B cell (primary cell): ENCODE data around the gene ATP8B3. TPM values are rescaled to one million over a fixed set of nuclear protein-coding genes. Genes with fewer than 3 reads are reported as not detected.

Experiments
- ATAC-seq: fragments of 200-7000 bp; cut with Tn5 transposase; one replicate; pipeline ENCODE4 v1.10.0; 2021; ENCODE audit warnings: low read depth, mild to moderate bottlenecking, moderate number of reproducible peaks, moderate library complexity
- CTCF ChIA-PET: fragments of 350-600 bp; sonication (Branson Sonifier 250); formaldehyde crosslinking; loops from one replicate; lab custom pipeline; 2021; ENCODE audit warnings: antibody characterized with exemption, inconsistent platforms; lab: Charles Lee
- POLR2A ChIA-PET: fragments of 350-600 bp; sonication (Branson Sonifier 250); formaldehyde crosslinking; loops from one replicate; lab custom pipeline; 2021; ENCODE audit warnings: antibody characterized with exemption; lab: Charles Lee
- DNase-seq: peaks from one replicate; pipeline ENCODE4 v3.0.0; 2013
- H2AFZ ChIP-seq: 2 replicates; pipeline ENCODE4 v1.6.1; 2012; ENCODE audit warnings: mild to moderate bottlenecking, low read depth, low read length; ENCODE audit not compliant: insufficient read depth, poor library complexity, severe bottlenecking
- H3K27ac ChIP-seq, 2 donors: 1 replicate in 1 of 2; 2 replicates in 1 of 2; pipeline ENCODE4 v1.5.1; 2012 to 2013; ENCODE audit warnings: low read length in 2 of 2, mild to moderate bottlenecking in 2 of 2, moderate library complexity in 1 of 2
- H3K27me3 ChIP-seq, 4 experiments: fragments of 200-600 bp in 1 of 4; sonication (generic) in 1 of 4; replicated peaks in 1 of 4; 1 replicate in 2 of 4; 2 replicates in 2 of 4; pipeline versions ENCODE4 v1.6.1 to v1.7.0; 2013 to 2016; ENCODE audit warnings: low read length in 3 of 4, mild to moderate bottlenecking in 2 of 4, mixed read lengths in 1 of 4, moderate library complexity in 1 of 4; ENCODE audit not compliant: insufficient read depth in 4 of 4, control insufficient read depth in 3 of 4; ENCODE audit errors: control extremely low read depth in 1 of 4
- H3K36me3 ChIP-seq, 2 experiments: replicated peaks in 1 of 2; 1 replicate in 1 of 2; 2 replicates in 1 of 2; pipeline versions ENCODE4 v1.6.1 to v1.7.1; 2013; ENCODE audit warnings: low read length in 1 of 2; ENCODE audit not compliant: insufficient read depth in 2 of 2, control insufficient read depth in 1 of 2; ENCODE audit errors: control extremely low read depth in 1 of 2, extremely low read depth in 1 of 2
- H3K4me1 ChIP-seq, 2 donors: fragments of 200-600 bp in 1 of 2; sonication (generic) in 1 of 2; 1 replicate in 1 of 2; 2 replicates in 1 of 2; pipeline versions ENCODE4 v1.5.1 to v1.6.1; 2013 to 2017; ENCODE audit warnings: low read length in 2 of 2; ENCODE audit not compliant: control insufficient read depth in 2 of 2, insufficient read depth in 2 of 2
- H3K4me2 ChIP-seq: replicated peaks from 2 replicates; pipeline ENCODE3; 2012; ENCODE audit warnings: mild to moderate bottlenecking, low read depth, low read length; ENCODE audit not compliant: poor library complexity, severe bottlenecking
- H3K4me3 ChIP-seq, 5 experiments: fragments of 200-600 bp in 1 of 5; sonication (generic) in 1 of 5; 1 replicate in 3 of 5; 2 replicates in 2 of 5; pipeline versions ENCODE4 v1.5.1 to v1.7.0; 2011 to 2016; ENCODE audit warnings: low read length in 4 of 5, mild to moderate bottlenecking in 4 of 5, low read depth in 2 of 5, control low read depth in 1 of 5, moderate library complexity in 1 of 5; ENCODE audit not compliant: insufficient read depth in 1 of 5; ENCODE audit errors: control extremely low read depth in 1 of 5, extremely low read depth in 1 of 5
- H3K79me2 ChIP-seq: fragments of 200-600 bp; sonication (generic); one replicate; pipeline ENCODE4 v1.6.0; 2016; ENCODE audit warnings: low read length; ENCODE audit not compliant: control insufficient read depth, insufficient read depth
- H3K9ac ChIP-seq: fragments of 200-600 bp; sonication (generic); 2 replicates; pipeline ENCODE4 v1.6.1; 2017; ENCODE audit warnings: mild to moderate bottlenecking, low read length, moderate library complexity
- H3K9me3 ChIP-seq, 3 donors: one replicate each; pipeline versions ENCODE4 v1.6.1 to v1.7.1; 2013; ENCODE audit warnings: low read length in 2 of 3; ENCODE audit not compliant: control insufficient read depth in 2 of 3, insufficient read depth in 1 of 3; ENCODE audit errors: control extremely low read depth in 1 of 3
- H4K20me1 ChIP-seq: 2 replicates; pipeline ENCODE4 v1.6.0; 2012; ENCODE audit warnings: mild to moderate bottlenecking, low read length; ENCODE audit not compliant: insufficient read depth, control insufficient read depth, poor library complexity, severe bottlenecking
- H3K27ac Mint-ChIP-seq: one replicate; pipeline ENCODE4 v1.8.0; 2021; ENCODE audit warnings: mixed read lengths
- H3K27me3 Mint-ChIP-seq: one replicate; pipeline ENCODE4 v1.8.0; 2021; ENCODE audit warnings: mixed read lengths
- H3K4me1 Mint-ChIP-seq: one replicate; pipeline ENCODE4 v1.8.0; 2021; ENCODE audit warnings: mixed read lengths
- H3K4me3 Mint-ChIP-seq: one replicate; pipeline ENCODE4 v1.8.0; 2021; ENCODE audit warnings: mixed read lengths
- H3K9me3 Mint-ChIP-seq: one replicate; pipeline ENCODE4 v1.8.0; 2022; ENCODE audit warnings: mixed read lengths; ENCODE audit not compliant: insufficient read depth
- EZH2 ChIP-seq: IDR thresholded peaks from 2 replicates; pipeline ENCODE4 v1.6.1; 2012; ENCODE audit warnings: borderline replicate concordance, low read depth, mild to moderate bottlenecking, moderate library complexity, low read length; ENCODE audit not compliant: insufficient read depth, poor library complexity, severe bottlenecking
- WGBS: methylation state at CpG from one replicate; pipeline ENCODE4 v1.1.5; 2013; ENCODE audit warnings: missing lambda C conversion rate; ENCODE audit not compliant: insufficient coverage; 5-methylcytosine and 5-hydroxymethylcytosine counted together
- intact Hi-C: fragments of 100-400 bp; cut with micrococcal nuclease; formaldehyde crosslinking; loops from one replicate; pipeline ENCODE4 v1.10.0; 2022
- polyA plus RNA-seq: library from polyadenylated mRNA; depleted of rRNA; stranded (reverse); fragments of >200 nt; gene quantifications from 2 replicates; pipeline ENCODE4 v1.2.3, GENCODE V29; 2012
- total RNA-seq, 2 donors: library from RNA; stranded (reverse); fragments of 120-200 nt in 1 of 2; gene quantifications; 1 replicate in 1 of 2; 2 replicates in 1 of 2; pipeline versions ENCODE4 v1.2.3 to v1.2.4, GENCODE V29; 2013 to 2022
- TF ChIP-seq, protein P1 (sequence below): fragments of 200-600 bp; IDR thresholded peaks from one replicate; pipeline ENCODE4 v1.8.0; 2022; ENCODE audit warnings: antibody characterized with exemption, mild to moderate bottlenecking

ATP8B3 gene
- total and polyA plus RNA-seq, 2 donors (not counting 1 experiment from before 2014, with no cell fraction given), result 0.89 to 5.1 TPM

DNA sequence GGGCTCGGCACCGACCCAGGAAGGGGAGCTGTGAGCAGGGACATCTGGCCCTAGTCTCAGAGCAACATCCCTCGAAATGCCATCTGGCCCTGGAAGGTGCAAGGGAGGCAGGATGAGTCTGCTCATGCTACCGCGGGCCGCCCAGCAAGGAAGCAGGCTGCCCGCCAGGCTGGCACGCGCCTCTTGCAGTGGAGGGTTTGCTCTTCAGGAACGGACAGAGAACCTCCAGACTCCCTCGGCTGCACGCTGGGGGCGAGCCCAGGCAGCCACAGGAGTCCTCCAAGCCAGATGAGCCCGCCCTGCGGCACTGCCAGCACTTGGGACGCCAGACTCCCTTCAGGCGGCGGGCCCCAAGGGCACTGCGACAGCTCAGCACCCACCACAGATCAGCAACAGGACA, 10.1 kb upstream of the ATP8B3 start:
- ATAC-seq, result no peak
- H3K36me3 ChIP-seq, result peaks cover 0 to 76% of the 10 kb centered on the region in 2 experiments
- no peaks in the 10 kb centered on the region for H3K9me3 ChIP-seq
- no peak overlapping the region for H3K9ac ChIP-seq
- H3K27ac ChIP-seq, result no peak overlapping the region
- Mint-ChIP-seq H3K27ac (no peak overlapping the region), H3K9me3 (no peaks in the 10 kb centered on the region), H3K27me3 (no peaks in the 10 kb centered on the region), H3K4me1 (peaks cover 4% of the 10 kb centered on the region), H3K4me3 (no peak overlapping the region)
- no peak overlapping the region for H3K4me3 ChIP-seq
- peaks cover 80% of the 10 kb centered on the region for H4K20me1 ChIP-seq
- H3K27me3 ChIP-seq, result no peaks in the 10 kb centered on the region
- H3K4me1 ChIP-seq, result peaks cover 0 to 10% of the 10 kb centered on the region in 2 donors
- H3K4me2 ChIP-seq, result no peak overlapping the region
- CTCF ChIA-PET, result no interaction called here
- intact Hi-C loops, result no loop called here
- POLR2A ChIA-PET, result no interaction called here
- TF ChIP-seq, protein P1, sequence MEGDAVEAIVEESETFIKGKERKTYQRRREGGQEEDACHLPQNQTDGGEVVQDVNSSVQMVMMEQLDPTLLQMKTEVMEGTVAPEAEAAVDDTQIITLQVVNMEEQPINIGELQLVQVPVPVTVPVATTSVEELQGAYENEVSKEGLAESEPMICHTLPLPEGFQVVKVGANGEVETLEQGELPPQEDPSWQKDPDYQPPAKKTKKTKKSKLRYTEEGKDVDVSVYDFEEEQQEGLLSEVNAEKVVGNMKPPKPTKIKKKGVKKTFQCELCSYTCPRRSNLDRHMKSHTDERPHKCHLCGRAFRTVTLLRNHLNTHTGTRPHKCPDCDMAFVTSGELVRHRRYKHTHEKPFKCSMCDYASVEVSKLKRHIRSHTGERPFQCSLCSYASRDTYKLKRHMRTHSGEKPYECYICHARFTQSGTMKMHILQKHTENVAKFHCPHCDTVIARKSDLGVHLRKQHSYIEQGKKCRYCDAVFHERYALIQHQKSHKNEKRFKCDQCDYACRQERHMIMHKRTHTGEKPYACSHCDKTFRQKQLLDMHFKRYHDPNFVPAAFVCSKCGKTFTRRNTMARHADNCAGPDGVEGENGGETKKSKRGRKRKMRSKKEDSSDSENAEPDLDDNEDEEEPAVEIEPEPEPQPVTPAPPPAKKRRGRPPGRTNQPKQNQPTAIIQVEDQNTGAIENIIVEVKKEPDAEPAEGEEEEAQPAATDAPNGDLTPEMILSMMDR, result no peak
- TF ChIP-seq EZH2, result no peak
- no peak for DNase-seq
- H3K79me2 ChIP-seq, result peaks cover 42% of the 10 kb centered on the region
- H2AFZ ChIP-seq, result no peak overlapping the region
- WGBS, result 97% methylated on average over 19 of the region's 19 CpGs

DNA sequence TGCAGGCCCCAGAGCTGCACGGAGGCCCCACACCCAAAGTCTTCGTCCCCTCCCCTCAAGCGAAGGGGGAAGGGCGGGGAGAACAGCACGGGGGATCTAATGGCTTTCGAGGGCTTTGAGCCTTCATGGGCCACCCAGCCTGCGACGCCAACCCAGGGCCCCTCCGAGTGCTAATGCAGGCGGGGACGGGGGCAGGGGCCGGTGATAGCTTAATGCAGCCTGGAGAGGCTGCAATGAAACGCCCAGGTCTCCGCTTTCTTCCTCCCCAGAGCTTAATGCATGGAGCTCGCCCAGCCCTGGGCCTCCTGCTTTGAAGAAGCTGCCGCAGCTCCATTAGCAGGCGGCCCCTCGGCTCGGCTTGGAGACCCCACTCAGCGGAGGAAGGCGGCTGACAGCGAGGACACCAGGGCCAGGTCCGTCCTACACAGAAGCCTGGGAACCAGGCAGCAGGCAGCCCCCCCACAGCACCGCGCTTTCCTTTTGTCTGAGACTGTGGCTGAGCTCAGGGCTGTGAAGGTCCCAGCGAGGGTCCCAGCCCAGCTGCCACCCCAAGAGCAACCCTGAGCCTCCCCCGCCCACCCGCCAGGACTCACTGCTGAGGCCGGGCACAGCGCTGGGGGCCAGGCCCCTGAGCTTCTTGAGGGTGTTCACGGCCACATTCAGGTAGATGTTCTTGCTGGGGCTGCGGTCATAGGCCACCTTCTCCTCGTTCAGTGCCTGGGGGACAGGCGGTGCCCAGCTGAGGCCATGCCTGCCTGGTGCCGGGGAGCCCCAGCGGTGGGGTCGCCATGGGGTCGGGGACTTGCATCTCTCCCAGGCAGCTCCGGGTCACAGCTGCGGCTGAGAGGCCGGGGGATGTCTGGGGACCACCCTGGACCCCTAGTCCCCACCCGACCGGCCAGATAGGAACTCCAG, 7.5 kb upstream of the ATP8B3 start:
- peaks cover 0 to 80% of the 10 kb centered on the region in 2 experiments for H3K36me3 ChIP-seq
- H4K20me1 ChIP-seq, result peaks cover 64% of the 10 kb centered on the region

More for the DNA sequence above, 7.5 kb upstream of the ATP8B3 start:
- no peak for TF ChIP-seq EZH2
- TF ChIP-seq, protein P1, result no peak
- H3K4me2 ChIP-seq, result no peak overlapping the region
- ChIA-PET CTCF (interaction anchor here (0.7 to 1.0 kb wide), 2 partner anchors 139 to 369 kb away, joined by 3 to 5 read pairs; no protein-coding TSS in a partner anchor), POLR2A (interaction anchor here (0.6 kb wide), 2 partner anchors 920 to 962 kb away, joined by 3 to 12 read pairs; no protein-coding TSS in a partner anchor)
- H2AFZ ChIP-seq, result no peak overlapping the region
- H3K9me3 Mint-ChIP-seq, result no peaks in the 10 kb centered on the region
- no peaks in the 10 kb centered on the region for H3K27me3 Mint-ChIP-seq
- no peak overlapping the region for H3K9ac ChIP-seq
- no peaks in the 10 kb centered on the region for H3K9me3 ChIP-seq
- H3K79me2 ChIP-seq, result peaks cover 28% of the 10 kb centered on the region
- H3K4me3 ChIP-seq, result no peak overlapping the region
- DNase-seq, result no peak
- intact Hi-C loops, result no loop called here
- H3K4me1 ChIP-seq, result no peaks in the 10 kb centered on the region
- no peak overlapping the region for H3K4me3 Mint-ChIP-seq
- 97% methylated on average over 43 of the region's 43 CpGs for WGBS
- no peaks in the 10 kb centered on the region for H3K4me1 Mint-ChIP-seq
- no peak overlapping the region for H3K27ac ChIP-seq
- no peak for ATAC-seq
- no peaks in the 10 kb centered on the region for H3K27me3 ChIP-seq
- no peak overlapping the region for H3K27ac Mint-ChIP-seq
